Endothelial cell of hepatic sinusoid (primary cell): ENCODE data around the gene IBA57.

Experiments used
- in situ Hi-C: cut with HindIII; loops from 2 replicates; pipeline ENCODE4 v1.10.0; 2017; ENCODE audit warnings: low sequenced_read_pairs

Gene IBA57

DNA sequence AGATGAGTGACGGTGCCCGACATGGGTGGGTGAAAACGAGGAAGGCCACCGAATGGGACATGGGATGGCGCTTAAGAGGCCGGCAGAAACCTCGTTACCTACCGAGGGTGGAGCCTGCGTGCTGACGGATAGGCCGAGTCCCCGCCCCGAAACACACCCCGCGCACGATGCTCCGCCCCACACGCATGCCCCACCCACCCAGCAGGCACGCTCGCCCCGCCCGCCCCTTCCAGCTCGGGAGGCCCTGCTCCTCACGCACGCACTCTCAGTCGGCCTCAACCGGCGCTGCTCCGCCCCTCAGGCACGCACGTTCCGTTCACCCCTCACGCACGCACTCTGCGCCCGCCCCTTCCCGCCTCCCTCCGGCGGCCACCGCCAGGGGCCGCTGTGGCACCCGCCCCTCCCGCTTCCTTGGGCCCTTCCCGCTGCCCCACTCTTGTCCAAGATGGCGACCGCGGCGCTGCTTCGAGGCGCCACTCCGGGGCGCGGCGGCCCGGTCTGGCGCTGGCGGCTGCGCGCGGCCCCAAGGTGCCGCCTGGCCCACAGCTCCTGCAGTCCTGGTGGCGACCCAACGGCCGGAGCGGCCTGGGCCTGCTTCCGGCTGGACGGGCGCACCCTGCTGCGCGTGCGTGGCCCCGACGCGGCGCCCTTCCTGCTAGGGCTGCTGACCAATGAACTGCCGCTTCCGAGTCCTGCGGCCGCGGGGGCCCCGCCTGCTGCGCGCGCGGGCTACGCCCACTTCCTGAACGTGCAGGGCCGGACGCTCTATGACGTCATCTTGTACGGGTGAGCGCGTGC is at the start of gene IBA57:
TSS of gene IBA57 (plus strand) at position 433 of the 798 bp plus-strand sequence. CDS start at position 446, 13 bp downstream.
- in situ Hi-C loops: loop anchor here (5.0 kb wide), 1 partner anchor 58 kb away; the partner anchor contains the start of gene MRPL55

DNA sequence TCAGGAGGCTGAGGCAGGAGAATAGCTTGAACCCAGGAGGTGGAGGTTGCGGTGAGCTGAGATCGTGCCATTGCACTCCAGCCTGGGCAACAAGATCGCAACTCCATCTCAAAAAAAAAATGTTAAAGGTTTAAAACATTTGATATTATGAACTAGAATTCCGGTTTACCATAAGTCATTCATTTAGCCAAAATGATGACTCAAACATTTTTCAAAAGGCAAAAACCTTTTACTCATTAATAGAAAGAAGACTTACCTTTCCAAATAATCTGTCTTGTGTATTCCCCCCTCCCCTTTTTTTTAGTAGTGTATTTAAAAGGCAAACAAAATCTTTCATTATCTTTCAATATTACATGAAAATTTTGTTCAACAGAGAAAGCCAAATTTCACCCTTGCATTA is 48.3 kb upstream of the IBA57 start:
- in situ Hi-C loops: no loop called here

DNA sequence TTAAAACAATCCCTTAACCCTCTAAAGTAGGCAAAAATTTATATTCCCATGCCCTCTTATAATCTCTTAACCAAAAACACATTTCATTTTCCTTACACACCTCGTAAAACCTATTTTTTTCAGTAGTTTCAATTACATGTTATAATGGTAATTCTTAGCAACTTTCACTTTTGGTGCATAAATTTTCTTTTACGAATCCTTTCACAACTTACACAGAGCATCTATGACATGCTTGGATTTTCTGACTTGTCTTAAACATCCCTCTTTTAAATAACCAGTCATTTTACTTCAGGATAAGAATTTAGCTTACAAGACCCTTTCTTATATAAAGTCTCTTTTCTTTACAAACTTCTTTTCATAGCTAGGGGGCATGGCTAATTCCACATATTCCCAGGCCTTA is 47.6 kb upstream of the IBA57 start:
- in situ Hi-C loops: no loop called here

DNA sequence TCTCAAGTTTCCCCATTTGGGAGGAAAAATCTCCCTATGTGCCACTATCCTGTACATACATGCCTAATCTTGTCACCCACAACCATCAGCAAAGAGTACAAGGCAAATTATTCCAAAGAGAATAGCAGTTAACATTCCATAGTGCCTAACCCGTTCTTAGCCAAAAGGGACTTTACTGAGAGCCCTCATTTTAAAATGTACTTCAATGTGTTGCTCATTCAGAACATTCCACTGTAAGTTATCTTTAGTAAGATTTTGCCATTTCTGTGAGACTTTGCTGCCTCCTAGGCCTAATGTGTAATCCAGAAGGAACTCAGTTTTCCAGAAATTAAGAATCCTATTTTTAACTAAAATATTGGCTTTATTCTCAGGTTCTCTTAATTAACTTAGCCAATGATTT is 45.3 kb upstream of the IBA57 start:
- in situ Hi-C loops: no loop called here

DNA sequence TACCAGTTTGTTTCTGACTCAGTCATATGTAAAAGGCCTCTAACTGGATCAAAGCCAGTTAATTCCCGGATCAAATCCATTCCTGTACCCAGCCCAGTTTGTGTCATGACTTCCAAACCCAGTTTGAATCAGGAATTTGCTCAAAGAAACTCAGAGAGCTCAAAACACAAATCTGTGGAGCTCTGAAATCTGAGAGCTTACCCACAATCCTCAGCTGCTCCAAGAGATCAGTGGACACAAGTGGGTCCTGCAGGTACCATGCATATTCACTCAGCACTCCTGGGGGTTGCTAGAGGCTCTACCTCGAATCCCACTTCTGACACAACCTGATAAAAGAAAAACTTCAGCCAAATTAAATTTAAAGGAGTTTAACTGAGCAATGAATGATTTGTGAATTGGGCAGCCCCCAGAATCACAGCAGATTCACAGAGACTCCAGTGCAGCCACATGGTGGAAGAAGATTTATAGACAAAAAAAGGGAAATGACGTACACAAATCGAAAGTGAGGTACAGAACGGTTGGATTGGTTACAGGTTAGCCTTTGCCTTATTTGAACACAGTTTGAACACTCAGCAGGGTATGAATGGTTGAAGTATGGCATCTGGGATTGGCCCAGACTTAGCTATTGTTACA is 44.6 kb upstream of the IBA57 start:
- in situ Hi-C loops: no loop called here

DNA sequence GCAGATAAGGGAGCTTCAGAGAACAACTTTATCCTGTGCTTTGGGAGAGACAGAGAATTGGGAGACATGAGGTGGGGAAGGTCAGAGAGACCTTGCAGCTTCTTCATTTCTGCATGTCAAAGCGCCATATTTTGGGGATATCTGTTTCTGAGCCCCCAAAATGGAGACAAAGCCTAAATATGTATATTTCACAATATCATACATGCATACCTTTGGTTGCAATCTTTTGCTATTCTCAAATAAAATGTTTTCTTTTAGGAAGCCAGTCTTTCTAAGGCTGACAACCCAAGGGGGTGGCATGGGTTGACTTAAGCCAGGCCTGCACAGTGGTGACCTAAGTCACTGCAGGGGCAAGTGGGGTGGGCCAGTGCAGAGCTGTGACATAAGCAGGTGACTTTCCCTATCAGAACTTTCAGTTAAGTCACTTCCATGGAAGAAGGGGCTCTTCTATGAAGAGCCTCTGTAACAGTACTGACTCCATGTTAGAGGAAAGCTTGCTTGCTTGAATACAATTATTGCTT is 42.6 kb upstream of the IBA57 start:
- in situ Hi-C loops: no loop called here

DNA sequence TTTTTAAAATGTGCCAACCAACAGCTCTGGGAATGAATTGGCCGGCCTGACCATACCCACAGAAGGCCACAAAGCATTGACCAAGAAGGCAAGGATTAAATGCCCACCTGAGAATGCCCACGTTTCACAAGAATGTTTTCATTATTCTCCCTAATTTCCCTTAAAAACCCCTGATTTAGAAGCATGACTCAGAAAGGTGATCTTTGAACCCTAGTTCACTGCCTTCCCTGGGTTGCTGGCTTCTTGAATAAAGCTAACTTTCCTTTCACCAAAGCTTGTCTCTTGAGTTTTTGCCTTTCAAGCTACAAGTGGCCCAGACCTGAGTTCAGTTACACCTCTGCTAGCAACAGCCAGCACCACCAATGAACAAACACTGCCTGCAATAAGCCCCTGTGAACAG is 42.1 kb upstream of the IBA57 start:
- in situ Hi-C loops: no loop called here

DNA sequence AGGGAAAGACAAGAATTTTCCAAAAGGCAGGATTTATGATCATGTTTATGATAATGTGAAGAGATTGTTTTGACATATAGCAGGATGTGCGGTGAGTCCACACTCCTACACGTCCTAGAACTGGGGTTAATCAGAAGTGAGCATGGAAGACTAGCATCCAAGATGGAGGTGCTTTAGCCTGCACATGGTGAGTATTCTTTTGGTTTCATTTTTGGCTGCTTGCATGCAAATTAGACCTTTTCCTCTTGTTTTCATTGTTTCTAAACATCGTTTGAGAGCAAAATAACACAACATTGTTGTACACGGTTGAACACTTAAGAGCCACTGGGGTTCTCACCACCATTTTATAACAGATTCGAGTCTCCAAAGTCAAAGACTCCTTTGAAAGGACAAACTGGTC is 40.4 kb upstream of the IBA57 start:
- in situ Hi-C loops: no loop called here

DNA sequence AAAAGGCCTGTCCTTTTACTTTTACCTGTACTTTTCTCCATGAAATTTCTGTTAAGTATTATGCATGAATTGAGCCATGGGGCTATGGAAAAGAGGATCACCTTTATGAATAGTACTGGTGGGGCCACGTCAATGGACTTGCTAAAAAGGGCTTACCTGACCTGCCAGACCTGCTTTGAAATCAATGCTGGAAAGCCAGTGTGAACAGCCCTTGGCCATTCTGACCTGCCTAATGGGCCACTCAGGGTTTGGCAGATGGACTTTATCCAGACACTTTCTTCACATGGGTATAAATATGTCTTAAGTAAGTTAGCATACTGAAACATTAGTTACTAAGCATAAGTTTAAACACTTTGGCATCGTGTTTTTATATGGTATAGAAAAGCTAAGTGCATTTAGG is 33.8 kb upstream of the IBA57 start:
- in situ Hi-C loops: no loop called here

DNA sequence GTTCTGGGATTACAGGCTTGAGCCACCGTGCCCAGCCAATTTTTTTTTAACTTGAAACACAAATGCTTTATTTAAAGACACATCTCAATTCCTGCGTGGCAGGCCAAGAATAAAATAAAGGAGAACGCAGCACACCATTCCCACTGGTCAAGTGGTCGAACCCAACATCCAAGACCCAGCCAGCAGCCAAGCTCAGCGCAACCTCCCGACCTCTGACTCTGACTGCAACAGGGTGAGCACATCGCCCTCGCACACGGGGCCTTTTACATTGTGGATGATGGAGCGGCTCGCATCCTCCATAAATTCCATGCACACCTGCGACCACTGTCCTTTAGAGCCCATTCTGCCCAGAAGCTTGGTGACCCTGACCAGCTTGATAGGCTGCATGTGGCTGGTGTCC is 31.0 kb upstream of the IBA57 start:
- in situ Hi-C loops: no loop called here

DNA sequence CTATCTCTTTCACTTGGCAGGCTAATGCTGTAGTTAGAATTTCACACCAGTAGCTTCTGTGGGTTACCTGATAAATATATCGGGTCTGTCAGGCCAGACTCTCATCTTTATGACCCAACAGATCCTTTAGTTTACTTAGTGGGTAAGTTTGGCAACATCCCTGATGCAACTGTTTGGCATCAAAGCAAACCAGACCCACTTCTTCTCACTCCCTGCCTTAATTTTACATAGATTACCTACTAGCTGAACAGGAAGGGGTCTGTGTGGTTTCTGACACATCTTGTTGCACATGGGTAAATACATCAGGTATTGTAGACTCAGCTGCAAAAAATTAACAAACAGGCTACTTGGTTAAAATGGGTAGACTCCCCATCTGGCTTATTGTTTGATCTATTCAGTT is 28.7 kb upstream of the IBA57 start:
- in situ Hi-C loops: loop anchor here (5.0 kb wide), 1 partner anchor 50 kb away; no protein-coding TSS in a partner anchor

DNA sequence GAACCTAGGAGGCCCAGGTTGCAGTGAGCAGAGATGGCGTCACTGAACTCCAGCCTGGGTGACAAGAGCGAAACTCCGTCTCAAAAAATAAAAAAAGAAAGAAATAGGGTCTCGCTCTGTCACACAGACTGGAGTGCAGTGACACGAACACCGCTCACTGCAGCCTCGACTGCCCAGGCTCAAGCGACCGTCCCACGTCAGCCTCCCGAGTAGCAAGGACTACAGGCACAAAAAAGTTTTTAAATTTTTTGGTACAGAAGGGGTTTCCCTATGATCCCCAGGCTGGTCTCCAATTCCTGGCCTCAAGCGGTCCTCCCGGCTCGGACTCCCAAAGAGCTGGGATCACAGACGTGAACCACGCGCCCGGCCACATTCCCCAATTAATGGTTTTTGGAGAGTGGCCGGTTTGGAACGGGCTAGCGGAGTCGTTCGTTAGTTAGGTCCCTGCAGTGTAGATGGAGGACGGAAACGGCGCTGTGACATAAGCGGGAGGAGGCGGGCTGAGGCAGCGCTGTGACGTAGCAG is 26.1 kb upstream of the IBA57 start:
- in situ Hi-C loops: loop anchor here (5.0 kb wide), 1 partner anchor 48 kb away; no protein-coding TSS in a partner anchor

DNA sequence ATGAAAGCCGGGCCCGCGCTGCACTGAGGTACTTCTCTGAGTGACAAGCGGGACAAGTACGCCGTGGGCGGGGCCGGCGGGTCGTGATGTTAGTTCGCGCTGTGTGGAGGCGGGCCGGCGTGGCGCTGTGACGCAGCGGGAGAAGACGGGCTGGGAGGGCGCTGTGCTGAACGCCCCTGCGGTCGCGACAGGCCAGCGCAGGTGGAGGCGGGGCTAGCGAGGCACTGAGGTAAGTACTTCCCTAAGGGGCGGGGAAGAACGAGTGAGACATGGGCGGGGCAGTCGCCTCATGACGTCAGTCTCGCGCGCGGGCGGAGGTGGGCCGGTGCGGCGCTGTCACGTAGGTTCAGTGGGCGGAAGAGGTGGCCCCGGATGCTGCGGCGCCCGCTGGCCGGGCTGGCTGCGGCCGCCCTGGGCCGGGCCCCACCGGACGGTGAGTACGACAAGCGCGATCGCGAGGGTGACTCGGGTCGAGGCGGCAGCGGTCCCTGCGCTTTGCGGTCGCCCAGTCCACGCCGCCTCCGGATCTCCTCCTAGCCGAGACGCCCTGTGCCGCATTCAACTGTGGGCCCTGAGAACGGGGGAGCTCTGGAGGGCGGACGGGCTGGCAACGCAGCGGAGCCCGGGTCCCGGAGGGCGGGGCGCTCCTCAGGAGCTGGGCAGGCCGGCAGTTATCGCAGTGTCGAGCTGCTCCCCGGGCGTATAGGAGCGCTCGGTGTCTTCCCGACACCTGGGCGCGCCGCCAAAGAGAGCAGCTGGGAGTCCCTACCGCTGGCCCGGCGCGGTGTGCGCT is 25.5 kb upstream of the IBA57 start, which contains the start of gene GUK1:
TSS of gene GUK1 (plus strand) at position 349 of the 793 bp plus-strand sequence. CDS start at position 373, 24 bp downstream.
- in situ Hi-C loops: loop anchor here (5.0 kb wide), 1 partner anchor 47 kb away; no protein-coding TSS in a partner anchor

DNA sequence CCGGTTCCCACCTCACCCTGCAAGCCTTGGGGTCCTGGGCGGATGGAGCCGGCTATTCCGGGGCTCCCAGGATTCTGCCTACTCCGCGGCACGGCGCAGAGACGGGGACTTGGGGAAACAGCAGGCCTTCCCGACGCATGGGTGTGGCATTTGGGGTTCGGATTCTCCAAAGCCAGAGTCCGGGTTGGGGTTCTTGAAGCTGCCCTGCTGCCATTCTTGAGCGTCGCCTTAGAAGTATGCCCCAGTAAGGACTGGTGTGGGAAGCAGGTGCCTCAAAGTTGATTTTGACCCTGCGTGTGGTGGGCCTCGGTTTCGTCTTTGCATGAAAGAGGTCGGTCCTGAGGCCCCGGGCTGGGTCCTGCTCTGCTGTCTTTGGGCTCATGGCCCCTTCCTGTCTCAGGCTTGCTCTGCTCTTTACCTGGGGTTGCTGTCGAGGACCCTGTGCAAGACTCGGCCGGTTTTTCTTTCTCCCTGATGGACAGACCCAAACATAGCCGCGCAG is 24.8 kb upstream of the IBA57 start:
- in situ Hi-C loops: no loop called here

DNA sequence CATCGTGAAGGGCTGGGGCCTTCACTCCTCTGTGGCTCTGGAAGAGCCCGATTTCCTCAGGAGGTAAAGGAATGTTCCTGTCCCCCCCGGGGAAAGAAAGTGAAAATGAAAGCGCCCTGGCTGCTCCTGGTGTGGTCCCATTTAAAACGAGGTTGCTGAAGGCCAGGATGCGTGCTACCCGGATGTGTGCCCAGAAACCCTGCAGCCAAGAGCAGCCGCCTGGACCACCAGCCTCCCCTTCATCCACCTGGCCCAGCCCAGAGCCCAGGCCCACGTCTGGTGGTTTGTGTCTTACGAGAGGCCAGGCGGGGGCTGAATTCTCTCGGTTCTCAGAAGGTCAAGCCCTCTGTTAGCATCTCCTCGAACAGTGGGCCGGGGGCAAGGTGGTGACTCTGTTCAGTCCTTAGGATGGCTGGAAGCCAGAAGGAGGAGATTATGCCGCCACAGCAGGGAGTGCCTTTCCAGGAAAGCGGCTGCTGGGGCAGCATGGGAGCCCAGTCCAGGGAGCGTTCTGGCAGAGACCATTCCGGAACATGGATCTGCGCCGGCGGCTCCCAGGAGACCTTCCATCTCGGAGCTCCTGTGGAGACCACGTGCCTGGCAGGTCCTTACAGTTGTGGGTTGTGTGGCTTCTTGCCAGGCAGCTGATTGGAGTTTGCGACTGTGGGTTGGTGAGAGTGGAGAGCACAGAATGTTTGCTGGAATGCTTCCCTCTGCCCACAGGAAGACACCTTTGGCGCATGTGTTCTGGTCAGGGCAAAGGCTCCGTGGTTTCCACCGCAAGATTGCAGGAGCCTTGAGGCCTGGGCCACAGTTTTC is 24.2 kb upstream of the IBA57 start:
- in situ Hi-C loops: no loop called here

DNA sequence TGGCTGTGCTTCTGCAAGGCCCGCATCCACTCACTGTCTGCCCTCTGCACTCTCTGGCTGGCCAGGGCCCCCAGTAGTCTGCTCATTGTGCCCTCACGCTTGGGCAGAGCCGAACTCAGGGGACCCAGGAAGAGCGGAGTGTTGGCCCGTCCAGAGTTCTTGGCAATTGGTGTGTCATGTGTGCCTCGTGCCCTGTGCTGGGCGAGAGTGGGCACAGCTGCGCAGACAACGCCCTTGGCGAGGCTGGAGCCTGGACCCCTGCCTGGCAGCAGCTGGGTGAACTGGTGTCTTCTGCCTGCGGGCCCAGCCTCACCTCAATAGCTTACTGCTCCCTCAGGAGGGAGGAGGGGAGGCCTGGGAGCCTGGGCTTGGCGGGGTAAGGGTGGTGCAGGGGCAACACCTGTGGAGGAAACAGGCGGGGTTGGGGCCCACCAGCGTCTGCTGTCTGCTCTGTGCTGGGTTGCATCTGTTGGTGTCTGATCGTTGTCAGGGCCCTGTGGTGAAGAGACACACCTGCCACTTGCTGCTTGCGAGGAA is 23.4 kb upstream of the IBA57 start:
- in situ Hi-C loops: no loop called here

DNA sequence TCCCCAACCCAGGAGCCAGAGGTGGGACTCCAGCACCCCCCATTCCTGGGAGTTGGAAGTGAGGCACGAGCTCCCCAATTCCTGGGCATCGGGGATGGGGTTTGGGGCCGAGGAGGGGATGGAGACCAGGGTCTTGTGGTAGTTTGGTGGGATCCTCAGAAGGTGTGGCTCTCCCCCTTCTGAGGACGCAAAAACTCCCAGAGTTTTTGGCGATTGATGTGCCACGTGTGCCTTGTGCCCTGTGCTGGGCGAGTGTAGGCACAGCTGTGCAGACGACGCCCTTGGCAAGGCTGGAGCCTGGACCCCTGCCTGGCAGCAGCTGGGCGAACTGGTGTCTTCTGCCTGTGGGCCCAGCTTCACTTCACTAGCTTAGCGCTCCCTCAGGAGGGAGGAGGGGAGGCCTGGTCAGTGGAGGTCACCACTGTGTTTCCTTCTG is 22.9 kb upstream of the IBA57 start:
- in situ Hi-C loops: no loop called here

DNA sequence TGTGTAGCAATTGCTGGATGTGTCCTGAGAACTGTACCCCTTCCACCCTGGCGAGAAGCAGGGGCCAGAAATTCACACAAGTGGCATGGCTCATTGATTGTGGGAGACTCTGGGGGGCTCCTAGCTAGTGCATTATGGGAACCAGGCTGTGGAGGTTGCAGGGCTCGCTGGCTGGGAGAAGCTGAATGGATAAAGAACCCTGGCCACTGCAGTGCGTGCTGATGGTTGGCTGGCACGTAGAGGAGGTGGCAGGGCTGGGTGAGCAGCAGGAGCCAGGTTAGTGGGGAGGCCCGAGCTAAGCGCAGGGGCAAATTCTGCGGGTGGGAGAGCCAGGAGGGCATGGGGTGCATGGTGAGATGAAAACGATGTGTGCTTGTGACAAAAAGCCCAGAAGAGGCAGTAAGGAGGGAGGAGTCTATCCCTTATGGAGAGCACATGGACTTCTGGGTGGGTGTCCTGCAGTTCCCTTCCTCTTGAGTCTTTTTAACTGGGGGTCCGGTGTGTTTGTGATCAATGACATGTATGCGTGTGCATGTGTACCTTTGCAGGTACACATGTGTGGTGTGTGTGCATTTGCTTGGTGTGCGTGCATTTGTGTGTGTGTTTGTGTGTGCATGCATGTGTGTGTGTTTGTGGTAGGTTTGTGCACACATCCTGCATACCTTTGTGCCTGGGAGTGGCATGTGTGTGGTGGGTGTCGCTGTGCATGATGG is 22.0 kb upstream of the IBA57 start:
- in situ Hi-C loops: no loop called here
